NCI-H526 treated with DMSO at 0.1 percent for 48 hours (cell line): ENCODE measurements around the gene PHETA1.
"Not testable (repeated sequence)": the region's sequence is repeated elsewhere in the genome, so short reads cannot be mapped to it uniquely, and the experiment has no call there.

Source experiments
- DNase-seq: peaks from one replicate; lab custom pipeline; 2025; lab: John Stamatoyannopoulos, UW

Gene PHETA1

DNA sequence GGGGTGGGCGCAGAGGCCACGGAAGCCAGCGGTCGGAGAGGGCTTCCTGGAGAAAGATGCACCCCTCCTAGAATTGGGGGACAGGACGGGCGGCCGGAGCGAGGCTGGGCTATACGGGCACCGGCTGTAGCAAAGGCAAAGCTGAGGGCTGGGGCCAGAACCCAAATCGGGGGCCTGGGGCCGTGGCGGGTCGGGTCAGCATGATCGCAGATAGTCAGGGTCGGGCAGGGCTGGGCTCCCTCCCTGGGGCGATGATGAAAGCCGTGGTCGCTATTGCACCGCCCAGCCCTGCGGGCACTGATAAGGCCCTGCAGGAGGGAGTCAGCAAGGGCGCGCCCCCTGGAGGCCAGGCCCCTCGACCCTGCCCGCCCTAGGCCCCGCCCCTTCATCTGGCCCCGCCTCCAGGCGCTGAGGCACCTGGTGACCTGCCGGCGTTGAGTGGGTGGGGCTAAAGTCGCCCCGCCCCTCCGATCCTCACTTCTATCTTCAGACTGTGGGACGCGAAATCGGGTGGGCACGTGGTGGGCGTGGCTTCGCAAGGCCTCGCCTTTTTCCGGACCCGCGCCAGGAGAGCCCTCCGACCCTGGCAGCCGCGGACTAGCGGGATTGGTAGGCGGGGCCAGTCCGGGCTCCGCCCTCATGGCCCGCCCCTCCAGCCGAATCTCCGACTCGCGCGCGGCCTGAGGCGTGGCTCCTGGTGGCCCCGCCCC lies 36.4 kb upstream of the PHETA1 start:
- DNase-seq, result peak; percentile 85

DNA sequence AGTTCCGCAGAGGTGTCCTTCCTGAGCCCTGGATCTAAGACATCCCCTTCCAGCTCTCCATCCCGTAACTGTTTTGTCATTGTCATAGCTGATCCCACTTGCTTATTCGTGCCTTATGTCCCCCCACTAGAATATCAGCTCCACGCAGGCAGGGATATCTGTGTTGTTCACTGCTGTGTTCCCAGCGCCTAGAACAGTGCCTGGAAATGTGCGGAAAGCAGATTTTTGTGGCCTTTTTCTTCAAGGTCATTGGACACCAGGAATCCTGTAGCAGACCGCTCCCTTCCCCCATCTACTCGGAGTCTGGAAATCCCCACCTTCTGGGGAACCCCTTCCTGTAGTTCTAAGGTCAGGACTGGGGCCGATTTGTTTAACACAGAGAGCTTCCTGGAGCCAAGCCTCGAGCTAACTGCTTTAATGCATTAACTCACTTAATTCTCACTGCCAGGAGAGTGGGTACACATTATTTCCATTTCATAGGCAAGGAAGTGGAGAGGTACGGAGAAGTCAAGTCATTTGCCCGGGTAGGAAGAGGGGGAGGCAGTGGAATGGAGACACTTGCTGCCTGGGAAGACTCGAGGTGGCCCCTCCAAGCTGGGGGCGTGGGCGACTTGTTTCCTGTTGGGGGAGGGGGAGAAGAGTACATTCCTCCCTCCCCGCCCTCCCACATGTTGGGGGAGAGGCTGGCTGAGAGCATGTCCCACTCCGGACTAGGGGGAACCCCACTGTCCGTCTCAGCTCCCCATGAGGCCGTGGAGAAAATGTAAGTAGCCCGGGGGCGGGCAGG lies 35.7 kb upstream of the PHETA1 start:
- no peak for DNase-seq

DNA sequence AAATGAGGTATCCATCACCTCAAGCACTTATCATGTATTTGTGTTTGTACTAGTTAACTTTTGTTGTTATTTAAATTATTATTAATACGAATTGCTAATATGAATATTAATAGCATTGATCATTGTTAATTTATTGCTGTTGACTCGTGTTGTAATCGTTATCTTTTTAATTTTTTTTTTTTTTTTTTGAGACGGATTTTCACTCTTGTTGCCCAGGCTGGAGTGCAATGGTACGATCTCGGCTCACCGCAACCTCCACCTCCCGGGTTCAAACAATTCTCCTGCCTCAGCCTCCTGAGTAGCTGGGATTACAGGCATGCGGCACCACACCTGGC lies 33.6 kb upstream of the PHETA1 start:
- not testable (repeated sequence) for DNase-seq

DNA sequence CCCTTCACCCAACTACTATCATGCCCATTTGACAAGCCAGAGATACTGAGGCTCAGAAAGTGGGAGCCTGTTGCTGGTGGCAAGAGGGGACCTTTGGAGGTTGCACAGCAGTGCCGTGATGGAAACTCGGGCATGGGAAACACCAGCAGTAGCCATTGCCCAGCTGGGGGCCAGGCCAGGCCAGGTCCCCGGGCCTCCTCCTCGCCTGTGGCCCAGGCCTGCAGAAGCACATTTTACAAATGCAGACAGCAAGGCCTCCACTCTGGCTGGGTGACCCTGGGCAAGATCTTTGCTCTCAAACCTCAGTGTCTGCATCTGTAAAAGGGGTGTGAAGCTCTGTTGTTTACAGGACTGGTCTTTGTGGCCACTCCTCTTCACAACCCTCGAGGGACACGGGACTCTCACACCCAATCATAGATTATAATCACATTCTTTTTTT lies 32.3 kb upstream of the PHETA1 start:
- DNase-seq, result no peak

DNA sequence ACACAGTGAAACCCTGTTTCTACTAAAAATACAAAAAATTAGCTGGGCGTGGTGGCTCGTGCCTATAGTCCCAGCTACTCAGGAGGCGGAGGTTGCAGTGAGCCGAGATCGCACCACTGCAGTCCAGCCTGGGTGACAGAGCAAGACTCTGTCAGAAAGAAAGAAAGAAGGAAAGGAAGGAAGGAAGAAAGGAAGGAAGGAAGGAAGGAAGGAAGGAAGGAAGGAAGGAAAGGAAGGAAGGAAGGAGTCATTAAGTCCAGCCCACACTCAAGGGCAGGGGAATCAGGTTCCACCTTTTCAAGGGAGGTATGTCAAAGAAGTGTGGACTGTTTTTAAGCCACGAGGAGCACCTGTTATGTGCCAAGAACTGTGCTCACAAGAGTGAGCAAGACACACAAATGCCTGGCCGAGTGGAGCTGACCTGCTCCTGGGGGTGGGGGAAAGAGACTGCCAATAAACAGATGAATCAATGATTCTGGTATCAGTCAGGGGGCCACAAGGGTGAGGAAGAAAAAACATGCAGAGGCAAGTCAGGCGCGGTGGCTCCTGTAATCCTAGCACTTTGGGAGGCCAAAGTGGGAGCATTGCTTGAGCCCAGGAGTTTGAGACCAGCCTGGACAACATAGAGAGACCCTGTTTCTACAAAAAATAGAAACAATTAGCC lies 31.0 kb upstream of the PHETA1 start:
- DNase-seq, result not testable (repeated sequence)

DNA sequence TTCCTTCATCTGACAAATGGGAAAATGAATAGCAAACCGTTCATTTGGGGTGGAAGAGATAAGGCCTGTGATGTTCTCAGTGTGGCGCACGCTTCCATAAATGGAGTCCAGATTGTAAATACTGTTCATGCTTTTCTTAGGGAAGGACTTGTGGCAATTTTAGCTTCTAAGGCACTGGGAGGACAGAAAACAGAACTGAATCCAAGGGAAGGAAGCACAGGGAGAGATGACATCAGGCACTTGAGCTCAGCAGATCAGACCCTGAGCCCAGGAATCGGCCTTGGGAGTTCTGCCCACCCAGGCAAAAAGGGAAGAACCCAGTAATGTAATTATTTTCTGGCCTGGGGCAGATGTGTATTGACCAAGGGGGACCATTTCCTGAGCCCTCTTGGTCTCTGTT lies 29.6 kb upstream of the PHETA1 start:
- no peak for DNase-seq

DNA sequence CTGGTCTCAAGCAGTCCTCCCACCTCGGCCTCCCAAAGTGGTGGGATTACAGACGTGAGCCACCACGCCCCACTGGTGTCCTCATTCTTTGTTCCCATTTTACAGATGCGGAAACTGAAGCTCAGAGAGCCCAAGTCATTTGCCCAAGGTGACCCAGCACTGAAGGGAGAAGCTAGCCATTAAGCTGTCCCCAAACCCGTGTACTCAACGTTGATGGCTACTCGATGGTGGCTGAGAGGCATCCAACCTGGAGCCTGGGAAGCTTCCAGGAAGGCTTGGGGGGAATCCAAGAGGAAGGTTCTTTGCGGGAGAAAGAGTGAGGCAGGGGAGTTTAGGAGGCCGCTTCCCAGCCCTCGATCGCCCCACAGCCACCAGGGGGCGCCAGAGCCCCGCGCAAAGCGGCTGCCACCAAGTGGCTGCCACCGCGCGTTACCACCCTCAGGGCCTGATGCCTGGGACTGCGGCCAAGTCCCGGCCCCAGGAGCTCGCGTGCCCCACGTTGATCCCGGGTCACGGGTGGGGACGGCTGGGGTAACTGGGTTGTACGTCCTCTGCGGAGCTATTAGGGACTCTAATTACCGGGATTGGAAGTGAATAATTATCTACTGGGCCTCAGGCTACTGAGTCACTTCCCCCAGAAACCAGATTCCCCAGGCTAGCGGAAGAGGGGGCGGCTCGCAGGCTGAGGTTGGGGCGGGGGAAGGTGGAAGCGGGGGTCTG lies 28.0 kb upstream of the PHETA1 start:
- peak; percentile 39 for DNase-seq

DNA sequence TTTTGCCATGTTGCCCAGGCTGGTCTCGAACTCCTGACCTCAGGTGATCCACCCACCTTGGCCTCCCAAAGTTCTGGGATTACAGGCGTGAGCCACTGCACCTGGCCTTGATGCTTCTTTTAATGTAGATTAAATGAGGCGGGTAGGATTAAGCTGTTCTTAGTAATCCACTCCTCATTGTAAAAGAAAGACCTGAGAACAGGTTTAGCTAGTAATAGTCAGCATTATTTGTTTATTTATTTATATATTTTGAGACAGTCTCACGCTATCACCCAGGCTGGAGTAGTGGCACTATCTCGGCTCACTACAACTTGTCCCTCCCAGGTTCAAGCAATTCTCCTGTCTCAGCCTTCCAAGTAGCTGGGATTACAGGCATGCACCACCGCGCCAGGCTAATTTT lies 27.4 kb upstream of the PHETA1 start:
- not testable (repeated sequence) for DNase-seq

DNA sequence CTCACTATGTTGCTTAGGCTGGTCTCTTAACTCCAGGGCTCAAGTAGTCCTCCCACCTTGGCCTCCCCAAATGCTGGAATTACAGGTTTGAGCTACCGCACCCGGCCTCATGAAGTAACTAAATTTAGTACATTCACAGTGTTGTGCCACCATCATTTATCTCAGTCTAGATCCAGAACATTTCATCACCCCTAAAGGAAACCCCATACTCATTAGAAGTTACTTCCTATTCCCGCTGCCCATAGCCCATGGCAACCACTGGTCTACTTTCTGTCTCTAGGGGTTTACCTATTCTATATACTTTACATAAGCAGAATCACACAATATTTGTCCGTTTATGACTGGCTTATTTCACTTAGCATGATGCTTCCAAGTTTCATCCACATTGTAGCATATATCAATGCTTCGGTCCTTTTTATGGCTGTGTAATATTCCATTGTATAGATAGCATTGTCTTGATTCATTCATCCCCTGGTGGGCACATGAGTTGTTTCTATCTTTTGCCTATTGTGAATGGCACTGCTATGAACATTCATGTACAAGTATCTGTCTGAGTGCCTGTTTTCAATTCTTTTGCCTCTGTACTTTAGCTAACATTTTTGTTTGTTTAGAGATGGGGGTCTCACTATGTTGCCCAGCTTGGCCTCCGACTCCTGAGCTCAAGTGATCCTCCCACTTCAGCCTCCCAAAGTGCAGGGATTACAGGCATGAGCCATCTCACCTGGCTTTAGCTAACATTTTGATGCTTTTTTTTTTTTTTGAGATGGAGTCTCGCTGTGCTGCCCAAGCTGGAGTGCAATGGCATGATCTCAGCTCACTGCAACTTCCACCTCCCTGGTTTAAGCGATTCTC lies 26.7 kb upstream of the PHETA1 start:
- DNase-seq, result no peak

DNA sequence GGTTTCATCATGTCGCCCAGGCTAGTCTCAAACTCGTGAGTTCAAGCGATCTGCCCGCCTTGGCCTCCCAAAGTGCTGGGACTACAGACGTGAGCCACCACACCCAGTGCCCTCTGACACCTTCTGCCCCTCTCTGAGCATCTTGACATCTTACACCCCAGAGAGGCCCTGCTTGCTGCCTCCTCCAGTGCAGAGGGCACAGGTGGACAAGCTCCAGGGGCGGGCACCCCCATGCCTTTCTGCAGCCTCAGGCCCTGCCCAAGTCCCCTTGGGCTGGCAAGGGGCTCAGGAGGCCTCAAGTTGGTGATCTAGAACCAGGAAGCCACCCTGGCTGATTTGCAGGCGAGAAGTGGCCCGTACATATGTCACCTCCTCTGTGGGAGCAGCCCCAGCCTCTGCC lies 25.6 kb upstream of the PHETA1 start:
- DNase-seq, result no peak

DNA sequence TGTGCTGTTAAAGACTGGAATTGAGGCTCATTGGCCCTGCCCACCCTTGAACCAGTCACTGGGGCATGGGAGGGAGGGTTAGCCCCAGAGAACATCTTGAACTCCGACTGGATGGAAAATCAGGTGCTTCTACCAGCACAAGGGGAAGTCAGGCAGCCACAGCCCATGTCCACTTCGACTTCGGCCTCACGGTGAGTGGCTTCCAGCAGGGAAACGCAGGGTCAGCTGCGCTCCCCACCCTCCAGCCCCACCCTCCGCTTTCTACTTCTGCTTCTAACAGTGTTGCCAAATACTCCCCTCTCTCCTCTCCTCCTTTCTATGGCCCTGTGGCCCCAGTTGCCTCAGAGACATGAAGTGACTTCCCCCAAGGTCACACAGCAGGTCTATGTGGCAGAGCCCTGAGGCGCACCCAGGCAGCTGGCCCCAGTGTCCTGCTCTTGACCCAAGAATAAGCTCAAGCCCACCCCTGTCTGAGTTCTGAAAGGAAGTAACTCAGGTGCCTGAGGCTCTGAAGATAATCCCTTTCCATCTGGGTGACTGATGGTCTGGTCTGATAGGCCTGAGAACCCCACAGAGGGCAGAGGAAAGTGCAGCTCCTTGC lies 24.9 kb upstream of the PHETA1 start:
- DNase-seq, result no peak

DNA sequence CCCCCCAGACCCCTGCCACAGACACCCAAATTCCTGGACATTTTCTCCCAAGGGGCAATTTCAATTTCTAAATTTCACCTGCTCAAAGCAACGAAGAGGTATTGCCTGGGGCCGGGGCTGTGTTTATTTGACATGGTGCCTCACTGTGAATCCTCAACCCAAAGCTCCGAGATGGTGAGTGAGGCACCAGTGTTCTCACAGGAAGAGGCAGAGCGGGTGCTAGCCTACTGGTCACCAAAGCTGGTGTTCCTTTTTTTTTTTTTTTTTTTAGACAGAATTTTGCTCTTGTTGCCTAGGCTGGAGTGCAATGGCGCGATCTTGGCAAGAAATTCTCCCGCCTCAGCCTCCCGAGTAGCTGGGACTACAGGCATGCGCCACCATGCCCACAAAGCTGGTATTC lies 22.0 kb upstream of the PHETA1 start:
- DNase-seq, result no peak

DNA sequence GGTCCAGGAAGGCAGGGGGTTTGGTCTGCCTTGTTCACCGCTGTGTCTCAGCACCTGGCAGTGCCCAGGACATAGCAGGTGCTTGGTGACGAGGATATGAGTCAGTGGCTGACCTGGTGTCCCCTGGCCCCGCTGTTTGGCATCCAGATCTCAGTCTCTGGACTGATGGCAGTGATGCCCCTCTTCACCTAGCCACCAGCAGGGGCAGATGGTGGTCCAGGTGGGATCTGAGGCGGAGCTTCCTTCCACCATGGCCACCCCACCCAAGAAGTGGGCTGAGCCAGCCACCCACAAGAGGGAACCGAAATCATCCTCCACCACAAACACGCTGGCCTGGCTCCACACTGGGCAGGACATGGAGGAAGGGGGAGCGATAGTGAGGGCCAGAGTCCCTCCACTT lies 20.7 kb upstream of the PHETA1 start:
- no peak for DNase-seq

DNA sequence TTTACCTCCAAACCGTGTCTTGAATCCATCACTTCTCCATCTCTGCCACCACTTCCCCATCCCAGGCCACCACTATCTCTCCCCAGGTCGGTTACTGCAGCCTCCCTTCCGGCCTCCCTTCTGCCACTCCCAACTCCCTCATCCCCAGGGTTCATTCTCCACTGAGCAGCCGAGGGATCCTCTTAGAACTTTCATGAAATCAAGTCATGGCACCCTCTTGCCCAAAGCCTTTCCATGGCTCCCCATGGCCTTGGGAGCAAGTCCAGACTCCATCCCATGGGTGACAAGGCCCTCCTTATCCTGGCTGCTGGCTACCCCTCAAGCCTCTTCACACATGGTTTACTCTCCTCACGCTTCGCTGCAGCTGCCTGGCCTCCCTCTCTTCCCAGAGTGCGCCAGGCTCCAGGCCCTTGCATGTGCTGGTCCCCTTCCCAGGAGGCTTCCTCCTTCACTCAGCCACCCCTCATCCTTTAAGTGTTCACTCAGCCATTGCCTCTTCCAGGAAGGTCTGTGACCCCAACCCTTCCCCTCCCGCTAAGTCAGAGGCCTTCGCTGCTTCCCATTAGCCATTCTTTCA lies 18.9 kb upstream of the PHETA1 start:
- no peak for DNase-seq

DNA sequence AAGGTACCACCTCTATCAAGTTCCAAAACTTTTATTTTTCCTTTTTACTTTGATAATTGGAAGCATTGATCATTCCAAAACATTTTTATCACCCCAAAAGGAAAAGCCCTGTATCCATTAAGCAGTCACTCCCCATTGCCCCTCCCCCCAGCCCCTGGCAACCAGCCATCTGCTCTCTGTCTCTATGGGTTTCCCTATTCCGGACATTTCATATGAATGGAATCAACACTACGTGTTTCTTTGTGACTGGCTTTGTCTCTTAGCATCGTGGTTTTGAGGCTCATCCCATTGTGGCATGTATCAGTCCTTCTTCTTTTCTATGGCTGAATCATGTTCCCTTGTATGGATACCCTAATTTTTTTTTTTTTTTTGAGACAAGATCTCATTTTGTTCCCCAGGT lies 18.0 kb upstream of the PHETA1 start:
- DNase-seq, result no peak

DNA sequence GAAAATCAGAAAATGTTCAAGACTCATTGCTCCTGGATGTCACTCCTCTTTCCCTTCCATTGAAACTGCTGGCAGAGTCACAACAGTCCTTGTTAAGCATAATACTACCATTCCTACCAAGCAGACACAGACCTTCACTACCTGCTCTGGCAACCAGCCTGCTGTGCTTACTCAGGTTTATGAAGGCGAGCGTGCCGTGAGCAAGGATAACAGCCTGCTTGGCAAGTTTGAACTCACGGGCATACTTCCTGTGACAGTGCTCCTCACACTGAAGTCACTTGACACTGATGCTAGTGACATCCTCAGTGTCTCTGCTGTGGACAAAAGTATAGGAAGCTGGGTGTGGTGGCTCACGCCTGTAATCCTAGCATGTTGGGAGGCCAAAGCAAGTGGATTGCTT lies 15.7 kb upstream of the PHETA1 start:
- no peak for DNase-seq

DNA sequence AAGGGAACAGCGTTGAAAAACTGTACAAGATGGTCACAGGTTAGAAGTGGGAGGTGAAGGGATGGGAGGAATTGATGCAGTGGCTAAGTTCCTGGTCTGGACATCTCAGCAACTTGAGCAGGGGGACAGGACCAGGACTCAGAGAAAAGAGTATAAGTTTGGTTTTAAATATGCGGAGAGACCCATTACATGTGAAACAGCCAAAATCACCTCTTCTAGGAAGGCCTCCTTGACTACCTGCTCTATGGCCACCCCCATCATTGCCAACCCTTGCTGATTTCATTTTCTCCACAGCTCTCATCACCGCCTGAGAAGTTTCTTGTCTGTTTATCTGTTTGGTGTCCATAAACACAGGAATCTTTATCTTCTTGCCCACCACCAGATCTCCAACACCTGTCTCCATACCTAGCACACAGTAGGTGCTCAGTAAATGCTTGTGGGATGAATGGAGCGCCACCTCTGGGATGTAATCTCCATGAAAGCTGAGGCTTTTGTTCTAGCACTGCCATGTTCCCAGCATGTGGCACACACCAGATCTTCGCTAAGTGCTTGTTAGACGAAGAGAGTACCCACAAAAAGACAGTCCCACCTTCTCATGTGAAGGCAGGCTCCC lies 11.2 kb upstream of the PHETA1 start:
- no peak for DNase-seq

DNA sequence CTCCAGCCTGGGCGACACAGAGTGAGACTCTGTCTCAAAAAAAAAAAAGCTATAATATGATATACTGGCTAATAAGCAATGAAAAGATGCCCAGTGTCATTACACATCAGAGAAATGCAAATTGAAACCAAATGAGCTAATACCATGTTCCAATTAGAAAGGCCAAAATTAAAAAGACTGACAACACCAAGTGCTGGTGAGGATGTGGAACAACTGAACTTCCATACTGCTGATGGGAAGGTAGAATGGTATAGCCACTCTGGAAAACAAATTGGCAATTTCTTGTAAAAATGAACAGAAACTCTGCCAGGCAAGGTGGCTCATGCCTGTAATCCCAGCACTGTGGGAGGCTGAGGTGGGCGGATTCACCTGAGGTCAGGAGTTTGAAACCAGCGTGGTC lies 8.5 kb upstream of the PHETA1 start:
- no peak for DNase-seq

DNA sequence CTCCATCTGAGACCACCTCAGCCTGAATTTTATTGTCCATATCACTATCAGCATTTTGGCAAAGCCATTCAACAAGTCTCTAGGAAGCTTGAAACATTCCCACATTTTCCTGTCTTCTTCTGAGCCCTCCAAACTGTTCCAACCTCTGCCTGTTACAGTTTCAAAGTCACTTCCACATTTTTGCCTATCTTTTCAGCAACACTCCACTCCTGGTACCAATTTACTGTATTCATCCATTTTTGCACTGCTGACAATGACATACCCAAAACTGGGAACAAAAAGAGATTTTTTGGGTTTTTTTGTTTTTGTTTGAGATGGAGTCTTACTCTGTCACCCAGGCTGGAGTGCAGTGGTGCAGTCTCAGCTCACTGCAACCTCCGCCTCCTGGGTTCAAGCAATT lies 4.3 kb upstream of the PHETA1 start:
- DNase-seq, result not testable (repeated sequence)

DNA sequence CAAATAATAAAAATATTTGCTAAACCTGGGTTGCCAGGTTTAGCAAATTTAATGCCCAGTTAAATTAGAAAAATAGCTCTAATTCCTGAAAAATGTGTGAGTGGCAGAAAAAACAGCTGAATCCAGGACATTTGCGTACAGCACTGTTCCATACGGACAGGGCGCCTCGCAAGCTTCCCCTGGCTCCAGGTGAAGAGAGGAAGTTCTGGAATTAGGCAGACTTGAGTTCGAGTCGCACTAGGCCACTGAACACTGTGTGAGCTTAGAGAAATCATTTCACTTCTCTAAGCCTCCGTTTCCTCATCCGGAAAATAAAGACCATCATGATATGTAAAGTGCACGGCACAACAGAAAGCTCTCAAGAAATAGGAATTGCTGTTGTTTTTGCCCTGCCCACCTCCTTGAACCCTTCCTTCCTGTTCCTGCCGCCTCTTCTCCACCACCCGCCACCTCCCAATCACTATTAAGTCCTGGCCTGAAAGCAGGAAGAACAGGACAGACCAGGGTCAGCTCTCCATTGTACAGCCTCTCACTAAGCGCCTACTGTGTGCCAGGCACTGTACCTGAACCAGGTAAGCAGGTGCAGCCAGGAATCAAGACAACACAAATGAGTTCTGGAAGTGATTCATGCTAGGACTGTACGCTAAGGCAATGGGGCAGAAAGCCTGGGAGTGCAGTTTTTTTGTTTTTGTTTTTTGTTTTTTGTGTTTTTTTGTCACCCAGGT lies 763 bp upstream of the PHETA1 start:
- DNase-seq, result no peak
